HG03103 (cell line): Measurements from ENCODE around the gene CNNM3.
"Not testable (repeated sequence)": the region's sequence is repeated elsewhere in the genome, so short reads cannot be mapped to it uniquely, and the experiment has no call there.

Source experiments
- ATAC-seq: cut with Tn5 transposase; IDR thresholded peaks from one replicate; pipeline ENCODE4 v1.9.1; 2021; ENCODE audit warnings: low read depth; ENCODE audit not compliant: unreplicated experiment

The CNNM3 gene

GRCh38 chr2:96798733-96799622 lies 17.1 kb upstream of the CNNM3 start:
- no peak for ATAC-seq

GRCh38 chr2:96799623-96799935 lies 16.5 kb upstream of the CNNM3 start:
- no peak for ATAC-seq

GRCh38 chr2:96800061-96801004 lies 15.7 kb upstream of the CNNM3 start:
- ATAC-seq = no peak

GRCh38 chr2:96801005-96801785 lies 14.9 kb upstream of the CNNM3 start:
- no peak for ATAC-seq

- no peak for ATAC-seq
Measured at GRCh38 chr2:96801786-96802595, 14.1 kb upstream of the CNNM3 start.

GRCh38 chr2:96802721-96803120 lies 13.3 kb upstream of the CNNM3 start:
- ATAC-seq = no peak

GRCh38 chr2:96804986-96805385 lies 11.1 kb upstream of the CNNM3 start:
- no peak for ATAC-seq

GRCh38 chr2:96805946-96806345 lies 10.1 kb upstream of the CNNM3 start:
- not testable (repeated sequence) for ATAC-seq

- ATAC-seq = no peak
Measured at GRCh38 chr2:96806468-96807126, 9.5 kb upstream of the CNNM3 start.

GRCh38 chr2:96807127-96807471 lies 9.0 kb upstream of the CNNM3 start:
- no peak for ATAC-seq

- no peak for ATAC-seq
Measured at GRCh38 chr2:96808176-96808837, 7.8 kb upstream of the CNNM3 start.

GRCh38 chr2:96809216-96809882 lies 6.7 kb upstream of the CNNM3 start:
- no peak for ATAC-seq

GRCh38 chr2:96809951-96810782 lies 5.9 kb upstream of the CNNM3 start:
- no peak for ATAC-seq

- no peak for ATAC-seq
Measured at GRCh38 chr2:96810783-96811192, 5.3 kb upstream of the CNNM3 start.

GRCh38 chr2:96811917-96812316 lies 4.2 kb upstream of the CNNM3 start:
- no peak for ATAC-seq

GRCh38 chr2:96813656-96814055 lies 2.4 kb upstream of the CNNM3 start:
- ATAC-seq = no peak

- peak; percentile 0 for ATAC-seq
Measured at GRCh38 chr2:96815326-96816126, 542 bp upstream of the CNNM3 start.
